CD14-positive monocyte (primary cell): Measurements from ENCODE around the gene PPP2R1B. TPM values are rescaled to one million over a fixed set of nuclear protein-coding genes. Genes with fewer than 3 reads are reported as not detected.

Experiments used
- DNase-seq, 3 donors: peaks; one replicate each; pipeline ENCODE4 v3.0.0-alpha.2; 2011 to 2022
- H2AFZ ChIP-seq: 2 replicates; pipeline ENCODE4 v1.6.0; 2012; ENCODE audit warnings: mild to moderate bottlenecking, low read depth, low read length, inconsistent platforms; ENCODE audit not compliant: insufficient read depth, poor library complexity, severe bottlenecking
- H3K27ac ChIP-seq, 2 donors: 1 replicate in 1 of 2; 2 replicates in 1 of 2; pipeline ENCODE4 v1.5.1; 2012 to 2013; ENCODE audit warnings: low read length in 2 of 2, control low read depth in 1 of 2, inconsistent platforms in 1 of 2, low read depth in 1 of 2, mild to moderate bottlenecking in 1 of 2
- H3K27me3 ChIP-seq, 2 donors: one replicate each; pipeline versions ENCODE4 v1.6.0 to v1.6.1; 2011 to 2013; ENCODE audit warnings: low read length in 2 of 2; ENCODE audit not compliant: control insufficient read depth in 2 of 2, insufficient read depth in 2 of 2
- H3K36me3 ChIP-seq, 2 donors: replicated peaks in 1 of 2; 1 replicate in 1 of 2; 2 replicates in 1 of 2; pipeline versions ENCODE4 v1.5.1 to v1.6.1; 2012 to 2013; ENCODE audit warnings: low read length in 2 of 2, control low read depth in 1 of 2, inconsistent platforms in 1 of 2, mild to moderate bottlenecking in 1 of 2; ENCODE audit not compliant: insufficient read depth in 2 of 2, control insufficient read depth in 1 of 2
- H3K4me1 ChIP-seq, 2 donors: 1 replicate in 1 of 2; 2 replicates in 1 of 2; pipeline versions ENCODE4 v1.5.1 to v1.6.1; 2012 to 2013; ENCODE audit warnings: low read length in 2 of 2, control low read depth in 1 of 2, inconsistent platforms in 1 of 2, mild to moderate bottlenecking in 1 of 2, moderate library complexity in 1 of 2; ENCODE audit not compliant: insufficient read depth in 2 of 2, control insufficient read depth in 1 of 2
- H3K4me2 ChIP-seq: replicated peaks from 2 replicates; pipeline ENCODE3; 2012; ENCODE audit warnings: low read length, moderate library complexity, mild to moderate bottlenecking; ENCODE audit not compliant: poor library complexity, severe bottlenecking; ENCODE audit errors: extremely low read depth
- H3K4me3 ChIP-seq, 3 experiments: fragments of 200-600 bp in 1 of 3; sonication (generic) in 1 of 3; replicated peaks in 1 of 3; 1 replicate in 2 of 3; 2 replicates in 1 of 3; pipeline ENCODE4 v1.5.1; 2011 to 2013; ENCODE audit warnings: low read length in 3 of 3, mild to moderate bottlenecking in 3 of 3, control low read depth in 2 of 3, low read depth in 2 of 3, inconsistent platforms in 1 of 3, moderate library complexity in 1 of 3
- H3K79me2 ChIP-seq: 2 replicates; pipeline ENCODE4 v1.6.0; 2012; ENCODE audit warnings: mild to moderate bottlenecking, control low read depth, inconsistent platforms, low read length, moderate library complexity; ENCODE audit not compliant: insufficient read depth
- H3K9ac ChIP-seq: 2 replicates; pipeline ENCODE4 v1.6.0; 2017; ENCODE audit warnings: low read length, mild to moderate bottlenecking; ENCODE audit not compliant: insufficient read depth, poor library complexity, severe bottlenecking
- H3K9me3 ChIP-seq, 2 donors: replicated peaks in 1 of 2; 1 replicate in 1 of 2; 2 replicates in 1 of 2; pipeline versions ENCODE4 v1.5.1 to v1.6.1; 2012 to 2013; ENCODE audit warnings: low read length in 2 of 2, control low read depth in 1 of 2; ENCODE audit not compliant: control insufficient read depth in 1 of 2, insufficient read depth in 1 of 2
- H4K20me1 ChIP-seq: 2 replicates; pipeline ENCODE4 v1.6.0; 2012; ENCODE audit warnings: mild to moderate bottlenecking, low read length, control low read depth, moderate library complexity; ENCODE audit not compliant: insufficient read depth
- H3K27ac Mint-ChIP-seq, 7 donors: one replicate each; pipeline ENCODE4 v1.8.0; 2020; ENCODE audit warnings: mild to moderate bottlenecking in 7 of 7, mixed read lengths in 7 of 7, moderate library complexity in 6 of 7, inconsistent platforms in 2 of 7
- H3K27me3 Mint-ChIP-seq, 3 donors: one replicate each; pipeline ENCODE4 v1.8.0; 2021 to 2022; ENCODE audit warnings: low read depth in 3 of 3, mild to moderate bottlenecking in 3 of 3, mixed read lengths in 3 of 3, moderate library complexity in 3 of 3, inconsistent platforms in 1 of 3
- H3K36me3 Mint-ChIP-seq, 2 donors: one replicate each; pipeline ENCODE4 v1.8.0; 2020; ENCODE audit warnings: mixed read lengths in 2 of 2, inconsistent platforms in 1 of 2, mild to moderate bottlenecking in 1 of 2
- H3K4me1 Mint-ChIP-seq: one replicate; pipeline ENCODE4 v1.8.0; 2020; ENCODE audit warnings: mild to moderate bottlenecking, mixed read lengths
- H3K4me3 Mint-ChIP-seq, 2 donors: one replicate each; pipeline ENCODE4 v1.8.0; 2020; ENCODE audit warnings: mild to moderate bottlenecking in 2 of 2, mixed read lengths in 2 of 2, moderate library complexity in 1 of 2
- H3K9me3 Mint-ChIP-seq, 7 donors: one replicate each; pipeline ENCODE4 v1.8.0; 2020 to 2022; ENCODE audit warnings: mixed read lengths in 7 of 7, mild to moderate bottlenecking in 6 of 7, moderate library complexity in 6 of 7, inconsistent platforms in 2 of 7
- WGBS: methylation state at CpG from one replicate; pipeline ENCODE4 v1.1.5; 2013; ENCODE audit warnings: missing lambda C conversion rate; ENCODE audit not compliant: insufficient coverage; 5-methylcytosine and 5-hydroxymethylcytosine counted together
- intact Hi-C, 2 donors: fragments of 100-400 bp; cut with micrococcal nuclease; formaldehyde crosslinking; loops; one replicate each; pipeline versions ENCODE4 v1.15.0 to v1.15.1; 2023
- polyA plus RNA-seq, 3 donors: library from polyadenylated mRNA; depleted of rRNA in 1 of 3; unstranded in 2 of 3; stranded (reverse) in 1 of 3; fragments of 300-500 nt in 2 of 3; fragments of >200 nt in 1 of 3; fragmentation: Illumina TruSeq in 2 of 3; gene quantifications; 1 replicate in 2 of 3; 2 replicates in 1 of 3; pipeline ENCODE4 v1.2.3, GENCODE V29; 2012 to 2021
- TF ChIP-seq, protein P1 (sequence below): fragments of 200-600 bp; IDR thresholded peaks from one replicate; pipeline ENCODE4 v1.8.0; 2022; ENCODE audit warnings: antibody characterized with exemption, mild to moderate bottlenecking

Gene PPP2R1B
- polyA plus RNA-seq, 3 donors, result 5.4 to 16.9 (median 11.2) TPM

GRCh38 chr11:111796696-111797095, 30.5 kb upstream of the PPP2R1B start:
- no peak overlapping the region for H3K4me3 ChIP-seq
- peaks cover 0 to 42% of the 10 kb centered on the region in 2 donors for H3K36me3 ChIP-seq
- Mint-ChIP-seq H3K36me3 (peaks cover 33 to 49% of the 10 kb centered on the region in 2 donors), H3K27me3 (no peaks in the 10 kb centered on the region), H3K4me3 (no peak overlapping the region), H3K4me1 (peaks cover 7% of the 10 kb centered on the region), H3K9me3 (peaks cover 15 to 35% (median 28%) of the 10 kb centered on the region in 7 donors), H3K27ac (peak overlapping the region in 2 of 7 donors; percentile 54 to 71)
- peaks cover 3 to 8% of the 10 kb centered on the region in 2 donors for H3K4me1 ChIP-seq
- intact Hi-C loops, result no loop called here
- H3K27me3 ChIP-seq, result no peaks in the 10 kb centered on the region
- no peaks in the 10 kb centered on the region for H4K20me1 ChIP-seq
- WGBS, result no CpG with 5 or more reads among the region's 3 CpGs
- peak overlapping the region in 1 of 2 donors; percentile 40 for H3K27ac ChIP-seq
- DNase-seq, result no peak
- TF ChIP-seq, protein P1, sequence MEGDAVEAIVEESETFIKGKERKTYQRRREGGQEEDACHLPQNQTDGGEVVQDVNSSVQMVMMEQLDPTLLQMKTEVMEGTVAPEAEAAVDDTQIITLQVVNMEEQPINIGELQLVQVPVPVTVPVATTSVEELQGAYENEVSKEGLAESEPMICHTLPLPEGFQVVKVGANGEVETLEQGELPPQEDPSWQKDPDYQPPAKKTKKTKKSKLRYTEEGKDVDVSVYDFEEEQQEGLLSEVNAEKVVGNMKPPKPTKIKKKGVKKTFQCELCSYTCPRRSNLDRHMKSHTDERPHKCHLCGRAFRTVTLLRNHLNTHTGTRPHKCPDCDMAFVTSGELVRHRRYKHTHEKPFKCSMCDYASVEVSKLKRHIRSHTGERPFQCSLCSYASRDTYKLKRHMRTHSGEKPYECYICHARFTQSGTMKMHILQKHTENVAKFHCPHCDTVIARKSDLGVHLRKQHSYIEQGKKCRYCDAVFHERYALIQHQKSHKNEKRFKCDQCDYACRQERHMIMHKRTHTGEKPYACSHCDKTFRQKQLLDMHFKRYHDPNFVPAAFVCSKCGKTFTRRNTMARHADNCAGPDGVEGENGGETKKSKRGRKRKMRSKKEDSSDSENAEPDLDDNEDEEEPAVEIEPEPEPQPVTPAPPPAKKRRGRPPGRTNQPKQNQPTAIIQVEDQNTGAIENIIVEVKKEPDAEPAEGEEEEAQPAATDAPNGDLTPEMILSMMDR, result no peak
- no peak overlapping the region for H3K4me2 ChIP-seq
- H3K9me3 ChIP-seq, result peaks cover 17 to 21% of the 10 kb centered on the region in 2 donors
- no peak overlapping the region for H3K9ac ChIP-seq
- no peak overlapping the region for H2AFZ ChIP-seq
- no peaks in the 10 kb centered on the region for H3K79me2 ChIP-seq

- TF ChIP-seq, protein P1, result no peak
- H3K27me3 ChIP-seq, result no peaks in the 10 kb centered on the region
- no peak overlapping the region for H2AFZ ChIP-seq
- H3K36me3 ChIP-seq, result peaks cover 0 to 30% of the 10 kb centered on the region in 2 donors
- H3K4me3 ChIP-seq, result no peak overlapping the region
- no peaks in the 10 kb centered on the region for H3K79me2 ChIP-seq
- Mint-ChIP-seq H3K4me3 (no peak overlapping the region), H3K36me3 (peaks cover 28 to 47% of the 10 kb centered on the region in 2 donors), H3K27ac (no peak overlapping the region), H3K27me3 (no peaks in the 10 kb centered on the region), H3K4me1 (peaks cover 11% of the 10 kb centered on the region), H3K9me3 (peaks cover 15 to 35% (median 28%) of the 10 kb centered on the region in 7 donors)
- no peak for DNase-seq
- 100% methylated on average over 3 of the region's 7 CpGs for WGBS
- H3K9me3 ChIP-seq, result peaks cover 17 to 21% of the 10 kb centered on the region in 2 donors
- no peak overlapping the region for H3K27ac ChIP-seq
- H3K9ac ChIP-seq, result no peak overlapping the region
- peaks cover 3 to 8% of the 10 kb centered on the region in 2 donors for H3K4me1 ChIP-seq
- intact Hi-C loops, result no loop called here
- H3K4me2 ChIP-seq, result no peak overlapping the region
- H4K20me1 ChIP-seq, result no peaks in the 10 kb centered on the region
Measured at GRCh38 chr11:111795334-111795985, 29.3 kb upstream of the PPP2R1B start.
